Osteocyte (in vitro differentiated cells): ENCODE results near the gene RDX. TPM values are rescaled to one million over a fixed set of nuclear protein-coding genes. Genes with fewer than 3 reads are reported as not detected.
"Not testable (repeated sequence)": the region's sequence is repeated elsewhere in the genome, so short reads cannot be mapped to it uniquely, and the experiment has no call there.

ENCODE experiments used
- DNase-seq: peaks from one replicate; pipeline ENCODE4 v3.0.0; 2021; ENCODE audit warnings: mixed read lengths; ENCODE audit not compliant: unreplicated experiment; ENCODE audit errors: extremely low spot score
- H3K27ac Mint-ChIP-seq: one replicate; pipeline ENCODE4 v1.8.0; 2021; ENCODE audit warnings: mild to moderate bottlenecking, mixed read lengths; ENCODE audit not compliant: unreplicated experiment
- H3K27me3 Mint-ChIP-seq: one replicate; pipeline ENCODE4 v1.8.0; 2021; ENCODE audit warnings: mixed read lengths; ENCODE audit not compliant: unreplicated experiment
- H3K36me3 Mint-ChIP-seq: one replicate; pipeline ENCODE4 v1.8.0; 2021; ENCODE audit warnings: mixed read lengths; ENCODE audit not compliant: unreplicated experiment
- H3K4me1 Mint-ChIP-seq: one replicate; pipeline ENCODE4 v1.8.0; 2021; ENCODE audit warnings: mixed read lengths; ENCODE audit not compliant: unreplicated experiment
- H3K4me3 Mint-ChIP-seq: one replicate; pipeline ENCODE4 v1.8.0; 2021; ENCODE audit warnings: mild to moderate bottlenecking, moderate library complexity, mixed read lengths; ENCODE audit not compliant: unreplicated experiment
- H3K9me3 Mint-ChIP-seq: one replicate; pipeline ENCODE4 v1.8.0; 2021; ENCODE audit warnings: mixed read lengths; ENCODE audit not compliant: unreplicated experiment
- CTCF ChIP-seq: fragments of 200-600 bp; sonication (generic); IDR thresholded peaks from 2 replicates; pipeline ENCODE4 v1.5.0; 2021; ENCODE audit warnings: antibody characterized with exemption, mild to moderate bottlenecking, moderate library complexity
- total RNA-seq: library from RNA; stranded (reverse); gene quantifications from 2 replicates; pipeline ENCODE4 v1.2.1, GENCODE V29; 2021

Gene RDX
- total RNA-seq, 1 donor from 2014 or later, result 163 TPM

- Mint-ChIP-seq H3K4me3 (no peak overlapping the region), H3K27me3 (no peaks in the 10 kb centered on the region), H3K9me3 (no peaks in the 10 kb centered on the region), H3K4me1 (no peaks in the 10 kb centered on the region), H3K36me3 (peaks cover 44% of the 10 kb centered on the region), H3K27ac (no peak overlapping the region)
- no peak for DNase-seq
- TF ChIP-seq CTCF, result no peak
Measured at GRCh38 chr11:110230377-110230776, 66.0 kb downstream of the RDX start.

- DNase-seq, result no peak
- TF ChIP-seq CTCF, result no peak
- no peak overlapping the region for H3K27ac Mint-ChIP-seq
- no peaks in the 10 kb centered on the region for H3K27me3 Mint-ChIP-seq
- no peak overlapping the region for H3K4me3 Mint-ChIP-seq
- H3K4me1 Mint-ChIP-seq, result no peaks in the 10 kb centered on the region
- peaks cover 3% of the 10 kb centered on the region for H3K9me3 Mint-ChIP-seq
- H3K36me3 Mint-ChIP-seq, result peaks cover 34% of the 10 kb centered on the region
Measured at GRCh38 chr11:110219006-110219785, 77.2 kb downstream of the RDX start.

- TF ChIP-seq CTCF, result no peak
- Mint-ChIP-seq H3K9me3 (peaks cover 3% of the 10 kb centered on the region), H3K27ac (no peak overlapping the region), H3K4me3 (no peak overlapping the region), H3K36me3 (peaks cover 29% of the 10 kb centered on the region), H3K4me1 (no peaks in the 10 kb centered on the region), H3K27me3 (no peaks in the 10 kb centered on the region)
- DNase-seq, result no peak
Measured at GRCh38 chr11:110217936-110218335, 78.5 kb downstream of the RDX start.

- no peak overlapping the region for H3K27ac Mint-ChIP-seq
- no peaks in the 10 kb centered on the region for H3K4me1 Mint-ChIP-seq
- H3K4me3 Mint-ChIP-seq, result no peak overlapping the region
- no peaks in the 10 kb centered on the region for H3K27me3 Mint-ChIP-seq
- peaks cover 3% of the 10 kb centered on the region for H3K9me3 Mint-ChIP-seq
- H3K36me3 Mint-ChIP-seq, result peaks cover 29% of the 10 kb centered on the region
- no peak for DNase-seq
- no peak for TF ChIP-seq CTCF
Measured at GRCh38 chr11:110217223-110217877, 79.1 kb downstream of the RDX start.

GRCh38 chr11:110209313-110209694 is 87.1 kb downstream of the RDX start:
- not testable (repeated sequence) for DNase-seq, H3K36me3 Mint-ChIP-seq, H3K27ac Mint-ChIP-seq, H3K4me1 Mint-ChIP-seq, H3K27me3 Mint-ChIP-seq, H3K9me3 Mint-ChIP-seq
- H3K4me3 Mint-ChIP-seq, result peak overlapping the region; percentile 72
